Stimulated activated naive B cell treated with anti-CD40 and anti-IgM and Interleukin-4, amounts not matched to agents 10 μg/mL and 1 μg/mL and 100 μg/mL, for 72 hours (primary cell): ENCODE results near the gene NOTUM.
A peak's percentile ranks its signal among the peaks of the same experiment; 100 is the strongest.

ENCODE experiments used
- ATAC-seq, 2 donors: fragments of 150-1000 bp; cut with Tn5 transposase; replicated peaks; 2 replicates each; pipeline ENCODE4 v1.10.0; 2021; ENCODE audit warnings: moderate library complexity in 1 of 2
- DNase-seq: peaks from one replicate; pipeline ENCODE4 v3.0.0; 2021
- H3K27ac Mint-ChIP-seq: one replicate; pipeline ENCODE4 v1.8.0; 2022; ENCODE audit warnings: mild to moderate bottlenecking, mixed read lengths
- H3K27me3 Mint-ChIP-seq, 2 donors: one replicate each; pipeline ENCODE4 v1.8.0; 2022; ENCODE audit warnings: mixed read lengths in 2 of 2
- H3K36me3 Mint-ChIP-seq, 2 donors: one replicate each; pipeline ENCODE4 v1.8.0; 2022; ENCODE audit warnings: mixed read lengths in 2 of 2, mild to moderate bottlenecking in 1 of 2
- H3K4me1 Mint-ChIP-seq, 2 donors: one replicate each; pipeline ENCODE4 v1.8.0; 2022; ENCODE audit warnings: mixed read lengths in 2 of 2, mild to moderate bottlenecking in 1 of 2
- H3K4me3 Mint-ChIP-seq, 2 donors: one replicate each; pipeline ENCODE4 v1.8.0; 2022; ENCODE audit warnings: mild to moderate bottlenecking in 2 of 2, mixed read lengths in 2 of 2, moderate library complexity in 1 of 2
- H3K9me3 Mint-ChIP-seq, 2 donors: one replicate each; pipeline ENCODE4 v1.8.0; 2022; ENCODE audit warnings: mixed read lengths in 2 of 2, mild to moderate bottlenecking in 1 of 2

Gene NOTUM

GRCh38 chr17:81976332-81977210 lies 15.6 kb upstream of the NOTUM start:
- Mint-ChIP-seq H3K36me3 (peaks cover 9 to 14% of the 10 kb centered on the region in 2 donors), H3K9me3 (no peaks in the 10 kb centered on the region), H3K27me3 (peaks cover 0 to 4% of the 10 kb centered on the region in 2 donors), H3K4me3 (peak overlapping the region; percentile 99 to 100), H3K4me1 (peaks cover 26 to 44% of the 10 kb centered on the region in 2 donors), H3K27ac (peak overlapping the region; percentile 99)
- ATAC-seq: peak; percentile 20 to 34
- DNase-seq: no peak

DNA sequence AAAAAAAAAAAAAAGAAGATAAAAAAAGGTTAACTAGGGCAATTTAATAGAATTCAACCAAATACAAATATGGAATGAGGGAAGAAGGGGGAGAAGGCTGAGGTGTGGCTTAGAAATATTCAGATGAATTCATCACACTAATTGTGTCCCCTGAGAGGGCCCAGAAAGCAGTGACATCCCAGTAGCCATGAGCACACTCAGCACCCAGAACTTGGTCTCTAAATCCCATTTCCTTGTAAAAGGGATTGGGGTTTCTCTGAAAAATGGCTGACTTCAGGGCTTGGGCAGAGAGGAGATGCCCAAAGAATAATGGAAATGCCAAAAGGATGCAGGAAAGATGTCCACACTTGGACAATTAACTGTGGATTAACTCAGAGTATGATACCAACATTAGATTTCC lies 12.4 kb upstream of the NOTUM start:
- H3K27ac Mint-ChIP-seq: no peak overlapping the region
- DNase-seq (no peak), ATAC-seq (no peak)
- no peak overlapping the region for H3K4me3 Mint-ChIP-seq
- H3K4me1 Mint-ChIP-seq: peaks cover 10 to 18% of the 10 kb centered on the region in 2 donors
- H3K27me3 Mint-ChIP-seq: peaks cover 0 to 4% of the 10 kb centered on the region in 2 donors
- H3K36me3 Mint-ChIP-seq: no peaks in the 10 kb centered on the region
- H3K9me3 Mint-ChIP-seq: no peaks in the 10 kb centered on the region

DNA sequence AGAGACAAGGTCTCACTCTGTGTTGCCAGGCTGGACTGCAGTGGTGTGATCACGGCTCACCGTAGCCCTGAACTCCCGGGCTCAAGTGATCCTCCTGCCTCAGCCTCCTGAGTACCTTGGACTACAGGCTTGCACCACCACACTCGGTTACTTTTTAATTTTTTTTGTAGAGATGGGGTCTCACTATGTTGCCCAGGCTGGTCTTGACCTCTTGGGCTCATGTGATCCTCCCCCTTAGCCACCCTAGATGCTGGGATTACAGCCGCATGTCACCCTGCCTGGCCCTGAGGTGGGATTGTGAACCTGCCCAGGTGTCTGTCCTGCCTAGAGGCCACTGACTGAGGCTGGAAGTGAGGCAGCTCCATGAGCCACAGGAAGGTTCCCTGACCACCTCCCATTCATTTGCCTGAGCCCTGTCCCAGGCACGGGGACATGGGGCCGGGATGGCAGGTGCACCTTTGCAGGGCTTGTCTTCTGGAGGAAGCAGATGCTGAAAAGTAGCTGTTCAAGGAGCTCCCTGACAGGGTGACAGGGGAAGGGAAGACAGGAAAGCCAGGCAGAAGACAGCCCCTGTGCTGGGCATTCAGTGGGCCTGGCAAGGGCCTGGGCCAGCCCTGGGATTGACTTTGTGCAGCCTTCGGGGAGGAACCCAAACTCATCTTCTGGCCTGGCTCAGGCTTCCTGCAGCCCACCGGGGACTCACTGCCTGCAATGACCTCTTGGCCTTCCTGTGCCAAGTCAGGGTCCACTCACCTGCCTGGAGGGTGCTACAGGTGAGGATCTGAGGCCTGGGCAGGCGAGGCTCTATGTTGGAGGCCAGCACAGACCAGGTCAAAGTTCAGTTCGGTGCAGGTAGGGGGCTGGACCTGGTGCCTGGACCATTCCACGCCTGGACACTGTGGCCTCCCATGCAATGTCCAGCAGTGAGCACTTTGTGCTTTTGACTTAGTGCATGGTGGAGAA lies 8.1 kb upstream of the NOTUM start:
- peaks cover 10 to 28% of the 10 kb centered on the region in 2 donors for H3K4me1 Mint-ChIP-seq
- DNase-seq (no peak), ATAC-seq (no peak)
- peaks cover 7 to 12% of the 10 kb centered on the region in 2 donors for H3K27me3 Mint-ChIP-seq
- H3K9me3 Mint-ChIP-seq: no peaks in the 10 kb centered on the region
- H3K4me3 Mint-ChIP-seq: no peak overlapping the region
- H3K27ac Mint-ChIP-seq: no peak overlapping the region
- no peaks in the 10 kb centered on the region for H3K36me3 Mint-ChIP-seq

DNA sequence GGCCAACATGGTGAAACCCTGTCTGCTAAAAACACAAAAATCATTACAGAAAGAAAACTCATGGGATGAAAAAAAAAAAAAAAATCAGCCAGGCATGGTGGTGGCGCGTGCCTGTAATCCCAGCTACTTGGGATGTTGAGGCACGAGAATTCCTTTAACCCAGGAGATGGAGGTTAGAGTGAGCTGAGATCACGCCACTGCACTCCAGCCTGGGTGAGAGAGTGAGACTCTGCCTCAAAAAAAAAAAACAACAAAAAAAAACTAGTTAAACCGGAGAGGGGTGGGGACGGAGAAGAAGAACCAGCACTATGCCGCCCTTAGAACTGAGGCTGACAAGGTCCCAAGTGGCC lies 7.4 kb upstream of the NOTUM start:
- peak overlapping the region; percentile 62 to 74 for H3K4me3 Mint-ChIP-seq
- H3K4me1 Mint-ChIP-seq: peaks cover 10 to 28% of the 10 kb centered on the region in 2 donors
- no peak for DNase-seq
- no peaks in the 10 kb centered on the region for H3K9me3 Mint-ChIP-seq
- no peak for ATAC-seq
- H3K27ac Mint-ChIP-seq: peak overlapping the region; percentile 81
- H3K36me3 Mint-ChIP-seq: no peaks in the 10 kb centered on the region
- peaks cover 13 to 20% of the 10 kb centered on the region in 2 donors for H3K27me3 Mint-ChIP-seq

DNA sequence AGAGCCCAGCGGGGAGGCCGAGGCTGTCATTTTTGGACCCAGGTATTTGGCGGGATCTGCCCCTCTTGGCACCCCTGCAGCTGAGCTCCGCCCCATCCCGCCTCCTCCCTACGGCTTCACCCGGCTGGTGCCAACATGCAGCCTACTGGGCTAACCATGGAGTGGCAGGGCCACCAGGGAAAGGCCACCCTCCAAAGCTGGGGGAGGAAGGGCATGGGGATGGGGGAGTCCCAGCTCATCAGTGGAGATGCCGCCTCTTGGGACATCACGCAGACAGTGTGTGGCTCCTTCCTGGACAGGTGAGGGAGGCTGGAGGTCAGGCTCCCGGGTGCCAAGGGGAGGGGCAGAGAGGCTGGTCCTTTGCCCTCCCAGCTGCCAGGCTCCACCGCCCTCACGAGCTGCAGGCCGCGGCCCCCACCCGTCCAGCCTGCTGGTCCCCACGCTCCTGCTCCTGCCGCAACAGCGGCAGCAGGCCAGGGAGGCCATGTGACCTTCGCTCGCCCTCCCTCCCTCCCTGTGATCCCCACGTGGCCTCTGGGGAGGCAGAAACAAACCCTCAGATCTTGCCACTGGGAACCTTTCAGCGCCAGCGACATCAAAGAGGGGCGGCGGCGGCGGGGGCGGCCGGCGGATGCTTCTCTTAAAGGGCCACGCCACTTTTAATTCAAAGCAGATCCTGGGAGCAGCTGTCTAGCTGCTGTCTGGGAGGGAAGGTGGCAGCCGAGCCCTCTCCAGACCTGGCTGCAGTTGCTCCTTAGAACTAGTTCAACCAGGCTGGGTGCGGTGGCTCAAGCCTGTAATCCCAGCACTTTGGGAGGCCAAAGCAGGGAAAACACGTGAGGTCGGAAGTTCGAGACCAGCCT lies 6.8 kb upstream of the NOTUM start:
- peak overlapping the region; percentile 62 to 74 for H3K4me3 Mint-ChIP-seq
- no peaks in the 10 kb centered on the region for H3K36me3 Mint-ChIP-seq
- peak overlapping the region; percentile 81 for H3K27ac Mint-ChIP-seq
- H3K4me1 Mint-ChIP-seq: peaks cover 10 to 28% of the 10 kb centered on the region in 2 donors
- DNase-seq (peak; percentile 74), ATAC-seq (peak; percentile 90 to 93)
- no peaks in the 10 kb centered on the region for H3K9me3 Mint-ChIP-seq
- peaks cover 13 to 25% of the 10 kb centered on the region in 2 donors for H3K27me3 Mint-ChIP-seq

- H3K4me3 Mint-ChIP-seq: peak overlapping the region in 1 of 2 donors; percentile 74
- H3K27me3 Mint-ChIP-seq: peaks cover 15 to 30% of the 10 kb centered on the region in 2 donors
- no peak overlapping the region for H3K27ac Mint-ChIP-seq
- H3K9me3 Mint-ChIP-seq: no peaks in the 10 kb centered on the region
- ATAC-seq: peak in 1 of 2 donors; percentile 2
- peak; percentile 12 for DNase-seq
- H3K4me1 Mint-ChIP-seq: peaks cover 10 to 28% of the 10 kb centered on the region in 2 donors
- no peaks in the 10 kb centered on the region for H3K36me3 Mint-ChIP-seq
Observed at GRCh38 chr17:81967244-81967532, 6.2 kb upstream of the NOTUM start.

GRCh38 chr17:81966343-81967243 lies 5.6 kb upstream of the NOTUM start:
- H3K4me3 Mint-ChIP-seq: peak overlapping the region; percentile 29 to 74
- H3K27me3 Mint-ChIP-seq: peaks cover 18 to 34% of the 10 kb centered on the region in 2 donors
- ATAC-seq (peak; percentile 48 to 61), DNase-seq (peak; percentile 47)
- peaks cover 10 to 28% of the 10 kb centered on the region in 2 donors for H3K4me1 Mint-ChIP-seq
- H3K9me3 Mint-ChIP-seq: no peaks in the 10 kb centered on the region
- H3K27ac Mint-ChIP-seq: no peak overlapping the region
- no peaks in the 10 kb centered on the region for H3K36me3 Mint-ChIP-seq

DNA sequence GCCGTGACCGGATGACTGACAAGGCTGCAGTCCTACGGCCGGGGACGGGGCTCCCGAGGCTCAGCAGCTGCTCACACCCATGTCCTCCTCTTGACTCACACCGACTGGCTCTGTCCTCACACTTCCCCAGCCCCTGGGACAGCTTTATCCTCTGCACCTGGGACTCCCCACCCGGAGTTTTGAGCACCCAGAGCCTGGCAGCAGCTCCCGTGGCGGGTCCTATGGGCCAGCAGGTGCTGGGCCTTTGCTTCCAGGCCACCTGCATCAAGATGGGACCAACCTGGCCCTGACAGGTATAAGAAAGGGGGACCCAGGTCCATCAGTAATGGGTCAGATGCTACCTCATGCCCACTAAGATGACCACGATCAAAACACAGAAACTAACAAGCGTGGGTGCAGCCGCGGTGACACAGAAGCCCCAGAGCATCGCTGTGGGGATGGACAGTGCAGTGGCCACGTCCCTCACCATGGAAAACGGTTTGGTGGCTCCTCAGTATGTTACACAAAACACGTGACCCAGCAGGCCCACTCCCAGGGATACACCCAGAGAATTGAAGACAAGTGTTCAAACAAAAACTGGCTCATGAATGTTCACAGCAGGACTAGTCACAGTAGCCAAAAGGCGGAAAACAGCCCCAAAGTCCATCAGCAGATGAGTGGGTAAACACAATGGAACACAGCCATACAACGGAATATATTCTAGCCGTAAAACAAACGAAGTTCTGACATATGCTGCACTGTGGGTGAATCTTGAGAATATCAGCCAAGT lies 3.3 kb upstream of the NOTUM start:
- H3K4me1 Mint-ChIP-seq: peaks cover 10 to 28% of the 10 kb centered on the region in 2 donors
- H3K4me3 Mint-ChIP-seq: no peak overlapping the region
- no peaks in the 10 kb centered on the region for H3K36me3 Mint-ChIP-seq
- H3K27ac Mint-ChIP-seq: no peak overlapping the region
- no peak for DNase-seq
- H3K27me3 Mint-ChIP-seq: peaks cover 18 to 34% of the 10 kb centered on the region in 2 donors
- no peaks in the 10 kb centered on the region for H3K9me3 Mint-ChIP-seq
- no peak for ATAC-seq

DNA sequence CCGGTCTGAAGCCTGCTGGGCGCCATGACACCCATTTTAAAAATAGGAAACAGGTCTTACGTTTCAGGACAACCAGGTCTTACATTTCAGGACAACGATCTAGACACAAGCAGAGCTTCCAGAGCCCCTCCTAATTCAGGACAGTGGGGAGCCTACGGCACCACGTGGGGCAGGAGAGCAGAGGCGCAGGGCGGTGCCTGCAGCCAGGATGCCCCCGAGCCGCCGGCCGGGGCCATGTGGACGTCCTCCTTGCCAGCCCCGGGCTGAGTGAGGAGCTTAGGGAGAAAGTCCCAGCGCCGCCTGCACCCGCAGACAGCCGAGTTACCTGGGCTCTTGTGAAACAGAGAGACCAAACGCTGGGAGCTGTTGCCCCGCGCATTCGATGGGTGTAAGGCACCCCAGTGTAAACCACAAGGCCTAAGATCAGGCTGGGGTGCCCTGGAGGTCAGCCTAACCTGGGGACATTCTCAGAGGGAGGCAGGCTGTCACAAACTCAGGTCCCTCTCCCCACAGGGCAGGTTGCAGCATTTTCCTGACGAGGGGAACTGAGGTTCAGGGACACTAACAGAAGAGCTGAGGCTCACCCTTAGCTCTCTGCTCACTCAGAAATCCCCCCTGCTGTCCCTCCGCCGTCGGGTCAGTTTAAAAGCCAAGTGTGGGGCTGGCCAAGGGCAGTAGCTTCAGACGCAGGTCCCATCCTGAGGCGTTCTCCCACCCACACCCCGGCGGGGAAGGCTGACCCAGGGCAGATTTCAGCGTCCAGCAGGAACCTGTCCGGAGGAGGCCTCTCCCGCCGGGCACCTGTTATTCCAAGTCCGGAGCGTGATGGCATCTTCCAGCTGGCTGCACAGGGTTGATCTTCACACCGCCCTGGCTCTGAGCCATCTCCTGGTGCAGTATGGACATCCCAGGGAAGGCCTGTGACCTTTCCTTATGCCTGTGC lies 1.8 kb upstream of the NOTUM start:
- H3K9me3 Mint-ChIP-seq: no peaks in the 10 kb centered on the region
- H3K27ac Mint-ChIP-seq: peak overlapping the region; percentile 9
- DNase-seq: no peak
- H3K27me3 Mint-ChIP-seq: peaks cover 31 to 48% of the 10 kb centered on the region in 2 donors
- ATAC-seq: no peak
- H3K4me3 Mint-ChIP-seq: no peak overlapping the region
- peaks cover 10 to 29% of the 10 kb centered on the region in 2 donors for H3K4me1 Mint-ChIP-seq
- no peaks in the 10 kb centered on the region for H3K36me3 Mint-ChIP-seq

- DNase-seq (no peak), ATAC-seq (no peak)
- H3K4me3 Mint-ChIP-seq: peak overlapping the region in 1 of 2 donors; percentile 4
- H3K9me3 Mint-ChIP-seq: no peaks in the 10 kb centered on the region
- peaks cover 40 to 57% of the 10 kb centered on the region in 2 donors for H3K27me3 Mint-ChIP-seq
- H3K27ac Mint-ChIP-seq: no peak overlapping the region
- H3K36me3 Mint-ChIP-seq: no peaks in the 10 kb centered on the region
- H3K4me1 Mint-ChIP-seq: peaks cover 10 to 19% of the 10 kb centered on the region in 2 donors
Observed at GRCh38 chr17:81961521-81962498, 823 bp upstream of the NOTUM start.
